ENCODE measurements around the gene TOMM7. TPM values are rescaled to one million over a fixed set of nuclear protein-coding genes. Genes with fewer than 3 reads are reported as not detected.

The TOMM7 gene
- total RNA-seq, 2 experiments from 2014 or later, result 189 to 195 TPM

DNA sequence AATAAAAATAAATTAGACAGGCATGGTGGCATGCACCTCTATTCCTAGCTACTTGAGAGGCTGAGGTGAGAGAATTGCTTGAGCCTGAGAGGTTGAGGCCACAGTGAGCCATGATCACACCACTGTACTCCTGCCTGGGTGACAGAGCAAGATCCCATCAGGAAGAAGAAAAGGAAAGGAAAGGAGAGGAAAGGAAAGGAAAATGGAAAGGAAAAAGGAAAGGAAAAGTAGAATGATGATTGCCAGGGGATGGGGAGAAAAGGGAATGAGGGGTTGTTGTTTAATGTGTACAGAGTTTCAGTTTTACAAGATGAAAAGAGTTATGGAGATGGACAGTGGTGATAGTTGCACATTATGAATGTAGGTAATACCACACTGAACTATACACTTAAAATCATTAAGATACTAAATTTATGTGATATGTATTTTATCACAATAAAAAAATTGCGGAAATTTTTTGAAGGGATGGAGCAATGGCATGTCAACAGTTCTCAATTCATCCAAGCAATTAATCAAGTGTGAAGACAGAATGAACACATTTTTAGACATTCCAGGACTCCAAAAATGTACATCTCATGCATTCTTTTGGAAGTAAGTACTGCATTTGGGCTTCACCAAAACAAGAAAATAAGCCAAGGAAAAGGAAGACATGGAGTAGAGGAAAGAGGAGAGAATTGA is 51.3 kb downstream of the TOMM7 start:
- H2AFZ ChIP-seq (ENCODE audit: low read length), result no peak overlapping the region
- no peaks in the 10 kb centered on the region for H4K20me1 ChIP-seq (ENCODE audit: insufficient read depth, low read length)
- H3K9me3 ChIP-seq (ENCODE audit: low read length), result no peaks in the 10 kb centered on the region
- no peaks in the 10 kb centered on the region for H3K36me3 ChIP-seq (ENCODE audit: insufficient read depth, low read length)
- H3K27ac ChIP-seq (ENCODE audit: low read depth, low read length, poor library complexity, severe bottlenecking), result no peak overlapping the region
- CTCF ChIA-PET (ENCODE audit: unreplicated experiment), result no interaction called here
- no peaks in the 10 kb centered on the region for H3K79me2 ChIP-seq (ENCODE audit: insufficient read depth, low read depth, low read length)
- no peak for DNase-seq (ENCODE audit: low spot score)
- no TSS peak for BruUV-seq (replicated peaks)
- no peaks in the 10 kb centered on the region for H3K9me2 ChIP-seq (ENCODE audit: insufficient read depth, low read length)
- POLR2A ChIA-PET, result interaction anchor here (0.7 kb wide), 1 partner anchor 699 kb away, joined by 3 read pairs; no protein-coding TSS in a partner anchor
- intact Hi-C loops (cut with micrococcal nuclease; ENCODE audit: unreplicated experiment), result no loop called here
- no peak overlapping the region for H3K4me2 ChIP-seq (ENCODE audit: low read length)
- TF ChIP-seq, protein P1, sequence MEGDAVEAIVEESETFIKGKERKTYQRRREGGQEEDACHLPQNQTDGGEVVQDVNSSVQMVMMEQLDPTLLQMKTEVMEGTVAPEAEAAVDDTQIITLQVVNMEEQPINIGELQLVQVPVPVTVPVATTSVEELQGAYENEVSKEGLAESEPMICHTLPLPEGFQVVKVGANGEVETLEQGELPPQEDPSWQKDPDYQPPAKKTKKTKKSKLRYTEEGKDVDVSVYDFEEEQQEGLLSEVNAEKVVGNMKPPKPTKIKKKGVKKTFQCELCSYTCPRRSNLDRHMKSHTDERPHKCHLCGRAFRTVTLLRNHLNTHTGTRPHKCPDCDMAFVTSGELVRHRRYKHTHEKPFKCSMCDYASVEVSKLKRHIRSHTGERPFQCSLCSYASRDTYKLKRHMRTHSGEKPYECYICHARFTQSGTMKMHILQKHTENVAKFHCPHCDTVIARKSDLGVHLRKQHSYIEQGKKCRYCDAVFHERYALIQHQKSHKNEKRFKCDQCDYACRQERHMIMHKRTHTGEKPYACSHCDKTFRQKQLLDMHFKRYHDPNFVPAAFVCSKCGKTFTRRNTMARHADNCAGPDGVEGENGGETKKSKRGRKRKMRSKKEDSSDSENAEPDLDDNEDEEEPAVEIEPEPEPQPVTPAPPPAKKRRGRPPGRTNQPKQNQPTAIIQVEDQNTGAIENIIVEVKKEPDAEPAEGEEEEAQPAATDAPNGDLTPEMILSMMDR (conservative IDR thresholded peaks at IDR 0.05; ENCODE audit: low read length), result no peak
- TF ChIP-seq EZH2phosphoT487 (IDR thresholded peaks at IDR 0.05; ENCODE audit: borderline replicate concordance, low read depth, low read length), result no peak
- H3K4me1 ChIP-seq (ENCODE audit: insufficient read depth, low read length, poor library complexity, severe bottlenecking), result peaks cover 3% of the 10 kb centered on the region
- no peak overlapping the region for H3K4me3 ChIP-seq (ENCODE audit: low read depth, low read length, poor library complexity, severe bottlenecking)

- H3K79me2 ChIP-seq (ENCODE audit: insufficient read depth, low read depth, low read length), result no peaks in the 10 kb centered on the region
- H3K4me3 ChIP-seq (ENCODE audit: low read depth, low read length, poor library complexity, severe bottlenecking), result peak overlapping the region; percentile 43
- no peaks in the 10 kb centered on the region for H4K20me1 ChIP-seq (ENCODE audit: insufficient read depth, low read length)
- peaks cover 17% of the 10 kb centered on the region for H3K4me1 ChIP-seq (ENCODE audit: insufficient read depth, low read length, poor library complexity, severe bottlenecking)
- intact Hi-C loops (cut with micrococcal nuclease; ENCODE audit: unreplicated experiment), result no loop called here
- H3K4me2 ChIP-seq (ENCODE audit: low read length), result peak overlapping the region; percentile 65
- CTCF ChIA-PET (ENCODE audit: unreplicated experiment), result no interaction called here
- DNase-seq (ENCODE audit: low spot score), result peak; percentile 85
- peak overlapping the region; percentile 86 for H2AFZ ChIP-seq (ENCODE audit: low read length)
- no peak for TF ChIP-seq EZH2phosphoT487 (IDR thresholded peaks at IDR 0.05; ENCODE audit: borderline replicate concordance, low read depth, low read length)
- TF ChIP-seq, protein P1 (conservative IDR thresholded peaks at IDR 0.05; ENCODE audit: low read length), result 0 out of 2 replicates have a peak, but pooled peaks have one; percentile 21
- no TSS peak for BruUV-seq (replicated peaks)
- POLR2A ChIA-PET, result interaction anchor here (1.4 kb wide), 1 partner anchor 9 kb away, joined by 4 read pairs; no protein-coding TSS in a partner anchor
- H3K9me3 ChIP-seq (ENCODE audit: low read length), result no peaks in the 10 kb centered on the region
- H3K27ac ChIP-seq (ENCODE audit: low read depth, low read length, poor library complexity, severe bottlenecking), result peak overlapping the region; percentile 59
- no peaks in the 10 kb centered on the region for H3K36me3 ChIP-seq (ENCODE audit: insufficient read depth, low read length)
- H3K9me2 ChIP-seq (ENCODE audit: insufficient read depth, low read length), result no peaks in the 10 kb centered on the region
Observed at GRCh38 chr7:22765609-22766008, 57.0 kb downstream of the TOMM7 start.

Small RNAs within 50 kb of the gene (small RNA-seq; reads per million reads assigned to genes)
- 717 reads per million, percentile 100 among the genes with 10 or more reads in this experiment for gene SNORD93

Other genes starting within 250 kb of the TOMM7 start
- gene IL6, start 95.6 kb downstream of the TOMM7 start, total RNA-seq (2014; rRNA removed; shearing (Covaris generic)), result not detected in 2 replicates
- gene IL6, start 95.6 kb downstream of the TOMM7 start, total RNA-seq (2022), result not detected in 2 replicates
- gene HYCC1, start 191.3 kb upstream of the TOMM7 start, total RNA-seq (2014; rRNA removed; shearing (Covaris generic)), result 43.3 and 69.9 TPM in 2 replicates
- gene HYCC1, start 191.3 kb upstream of the TOMM7 start, total RNA-seq (2022), result 157 and 171 TPM in 2 replicates